Measurements from ENCODE around the gene OR8B4. TPM values are rescaled to one million over a fixed set of nuclear protein-coding genes. Genes with fewer than 3 reads are reported as not detected.

Gene OR8B4
- total and polyA plus RNA-seq, 12 donors, result not detected

DNA sequence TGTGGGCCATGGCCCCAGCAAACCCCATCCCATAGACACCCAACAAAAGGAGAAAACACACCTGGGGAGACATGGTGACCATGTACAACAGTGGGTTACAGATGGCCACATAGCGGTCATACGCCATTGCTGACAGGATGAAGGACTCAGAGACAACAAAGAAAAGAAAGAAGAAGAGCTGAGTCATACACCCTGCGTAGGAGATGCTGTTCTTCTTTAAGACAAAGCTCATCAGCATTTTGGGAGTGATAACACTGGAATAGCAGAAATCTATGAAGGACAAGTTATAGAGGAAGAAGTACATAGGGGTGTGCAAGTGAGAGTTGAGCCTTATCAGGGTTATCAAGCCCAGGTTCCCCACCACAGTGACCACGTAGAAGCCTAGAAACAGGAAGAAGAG lies 15.9 kb upstream of the OR8B4 start:
- DNase-seq, result no peak
- intact Hi-C loops (cut with DNase I), result no loop called here
- TF ChIP-seq POLR2A (IDR thresholded peaks at IDR 0.05) (no peak), CTCF (IDR thresholded peaks at IDR 0.05) (no peak)
- Histone ChIP-seq H3K9me3 (replicated peaks in 1 of 3) (no peaks in the 10 kb centered on the region), H3K4me3 (no peak overlapping the region), H3K4me1 (replicated peaks in 1 of 2) (no peaks in the 10 kb centered on the region), H3K27ac (no peak overlapping the region), H3K27me3 (peaks cover 4% of the 10 kb centered on the region), H3K36me3 (replicated peaks in 1 of 2) (no peaks in the 10 kb centered on the region)
- 73 to 78% (median 75%) methylated on average over 4 of the region's 4 CpGs for WGBS, 4 donors

GRCh38 chr11:124434699-124435098 lies 10.0 kb upstream of the OR8B4 start:
- intact Hi-C loops (cut with DNase I), result no loop called here
- no peak for TF ChIP-seq CTCF (IDR thresholded peaks at IDR 0.05)
- TF ChIP-seq POLR2A (IDR thresholded peaks at IDR 0.05), result no peak
- Histone ChIP-seq H3K4me3 (no peak overlapping the region), H3K9me3 (replicated peaks in 1 of 3) (no peaks in the 10 kb centered on the region), H3K4me1 (replicated peaks in 1 of 2) (no peaks in the 10 kb centered on the region), H3K27ac (no peak overlapping the region), H3K27me3 (no peaks in the 10 kb centered on the region), H3K36me3 (replicated peaks in 1 of 2) (no peaks in the 10 kb centered on the region)
- WGBS, 4 donors, result 73 to 77% (median 75%) methylated on average over 2 of the region's 2 CpGs
- DNase-seq, result no peak

DNA sequence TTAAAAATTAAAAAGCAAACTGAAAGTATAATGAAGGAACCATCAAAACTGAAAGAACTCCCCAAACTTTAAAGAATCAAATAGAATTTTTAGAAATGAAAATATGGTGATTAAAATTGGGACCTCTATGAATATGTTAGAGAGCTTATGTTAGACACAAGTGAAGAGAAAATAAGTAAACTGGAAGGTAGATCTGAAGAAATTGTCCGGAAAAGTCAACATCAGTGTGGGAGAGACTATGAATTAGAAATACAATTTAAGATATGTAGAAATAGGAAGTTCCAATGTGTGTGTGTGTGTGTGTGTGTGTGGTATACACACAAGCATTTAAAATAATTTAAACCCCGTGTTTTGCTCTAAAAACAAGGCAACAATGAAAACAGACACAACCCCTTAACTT lies 4.9 kb upstream of the OR8B4 start:
- intact Hi-C loops (cut with DNase I), result no loop called here
- no peaks in the 10 kb centered on the region for H3K27me3 ChIP-seq
- DNase-seq, result no peak
- no peaks in the 10 kb centered on the region for H3K9me3 ChIP-seq (replicated peaks in 1 of 3)
- no peak for TF ChIP-seq POLR2A (IDR thresholded peaks at IDR 0.05)
- no peak for TF ChIP-seq CTCF (IDR thresholded peaks at IDR 0.05)
- no peak overlapping the region for H3K27ac ChIP-seq
- H3K36me3 ChIP-seq (replicated peaks in 1 of 2), result no peaks in the 10 kb centered on the region
- WGBS, 4 donors, result 70 to 79% (median 76%) methylated on average over 2 of the region's 2 CpGs
- no peaks in the 10 kb centered on the region for H3K4me1 ChIP-seq (replicated peaks in 1 of 2)
- H3K4me3 ChIP-seq, result no peak overlapping the region

DNA sequence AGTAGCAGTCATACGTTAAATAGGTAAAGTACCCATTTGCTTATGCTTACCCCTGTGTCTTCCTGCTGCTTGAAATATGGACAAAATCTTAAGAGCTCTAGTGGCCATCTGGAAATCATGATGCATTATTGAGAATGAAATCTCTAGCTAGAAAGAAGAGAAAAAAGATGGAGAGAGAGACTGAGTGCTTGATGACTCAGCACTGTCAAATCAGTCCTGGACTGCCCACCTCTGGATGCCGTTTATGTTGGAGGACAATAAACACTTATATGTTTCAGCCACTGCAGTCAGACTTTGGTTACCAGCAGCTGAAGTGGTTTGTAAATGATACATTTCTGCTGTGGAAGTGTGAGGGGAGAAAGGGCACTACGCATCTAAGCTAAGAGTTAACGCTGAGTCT lies 3.6 kb downstream of the OR8B4 start:
- 72 to 80% (median 77%) methylated on average over 4 of the region's 4 CpGs for WGBS, 4 donors
- no peak for DNase-seq
- H3K36me3 ChIP-seq (replicated peaks in 1 of 2), result no peaks in the 10 kb centered on the region
- H3K9me3 ChIP-seq (replicated peaks in 1 of 3), result no peaks in the 10 kb centered on the region
- H3K27ac ChIP-seq, result no peak overlapping the region
- TF ChIP-seq POLR2A (IDR thresholded peaks at IDR 0.05), result no peak
- TF ChIP-seq CTCF (IDR thresholded peaks at IDR 0.05), result no peak
- no peak overlapping the region for H3K4me3 ChIP-seq
- no peaks in the 10 kb centered on the region for H3K4me1 ChIP-seq (replicated peaks in 1 of 2)
- intact Hi-C loops (cut with DNase I), result loop anchor here in 1 of 2 donors (5.0 kb wide), 1 partner anchor 161 kb away; no protein-coding TSS in a partner anchor
- peaks cover 4% of the 10 kb centered on the region for H3K27me3 ChIP-seq

Data from adrenal gland (tissue), 12 donors.